ENCODE results near the gene PTGR1.
A peak's percentile ranks its signal among the peaks of the same experiment; 100 is the strongest.

Gene PTGR1

DNA sequence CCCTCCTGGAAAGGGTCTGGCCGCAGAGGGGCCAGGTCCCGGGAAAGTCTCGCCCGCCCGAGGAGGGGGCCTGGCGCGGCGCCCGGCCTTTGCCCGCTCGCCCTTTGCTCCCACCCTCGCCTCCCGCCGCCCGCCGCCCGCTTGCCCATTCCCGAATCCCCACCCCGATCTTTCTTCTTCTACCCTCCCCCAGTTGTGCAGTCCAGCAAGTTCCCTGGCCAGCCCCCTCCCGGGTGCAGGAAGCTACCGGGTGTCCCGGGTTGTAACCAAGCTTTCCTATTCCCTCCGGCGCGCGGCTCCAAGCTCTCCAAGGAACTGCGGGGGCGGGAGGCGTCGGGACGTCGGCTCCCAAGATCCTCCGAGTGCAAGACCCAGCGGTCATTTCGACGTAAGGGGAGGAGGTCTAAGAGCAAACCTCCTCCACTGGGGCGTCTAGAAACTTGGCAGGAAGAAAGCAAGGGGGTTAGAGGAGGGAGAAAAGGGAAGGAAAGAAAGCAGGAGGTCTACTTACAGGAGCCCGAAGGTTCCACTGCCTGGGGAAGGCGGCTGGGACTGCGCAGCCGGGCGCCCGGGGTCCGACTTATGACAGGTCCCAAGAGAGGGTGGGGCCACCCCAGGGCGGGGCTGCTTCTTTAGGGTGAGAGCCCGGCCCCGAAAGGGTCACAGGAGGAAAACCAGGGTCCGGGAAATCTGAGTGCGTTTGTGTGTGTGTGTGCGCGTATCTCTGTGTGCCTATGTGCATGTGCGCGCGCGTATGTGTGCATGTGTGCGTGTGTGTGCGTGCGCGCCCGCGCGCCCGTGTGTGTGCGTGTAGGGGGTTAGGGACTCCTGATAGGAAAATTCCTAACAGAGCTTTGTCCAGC, at the start of gene PTGR1:
Gene PTGR1, minus strand, starts transcription at position 556 of the 863 bp plus-strand sequence. CDS start 2,225 bp downstream, outside the sequence.
- Histone ChIP-seq H3K9ac (no peak within 1 kb of the TSS), H3K36me3 (no peaks in the 10 kb centered on the region), H4K20me1 (no peaks in the 10 kb centered on the region), H3K27me3 (peaks cover 46% of the 10 kb centered on the region), H3K9me3 (peaks cover 47% of the 10 kb centered on the region), H3K4me3 (peak within 1 kb of the TSS; percentile 56), H3K4me1 (peaks cover 12% of the 10 kb centered on the region), H3K27ac (no peak within 1 kb of the TSS), H3K4me2 (peak within 1 kb of the TSS; percentile 72)
- TF ChIP-seq Cebpa-rat (IDR thresholded peaks at IDR 0.05) = no peak

DNA sequence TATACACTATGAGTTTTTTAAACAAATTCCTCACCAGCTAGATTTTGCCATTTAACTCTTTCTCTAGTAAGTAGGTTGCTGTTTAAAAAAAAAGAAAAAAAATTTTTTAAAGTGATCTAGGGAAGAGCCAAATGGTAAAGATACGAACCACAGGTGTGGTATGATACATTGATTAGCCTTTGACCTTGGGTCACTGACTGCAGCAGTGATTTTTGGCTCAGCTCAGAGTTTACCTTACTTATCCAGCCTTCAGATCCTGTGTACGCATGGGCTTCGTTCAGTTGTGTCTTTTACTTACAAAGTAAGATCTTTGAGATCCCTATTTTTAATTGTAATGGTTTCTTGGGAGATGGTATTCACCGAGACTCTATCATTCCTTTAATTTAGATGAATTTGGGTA, 49.6 kb upstream of the PTGR1 start:
- H3K36me3 ChIP-seq = peaks cover 82% of the 10 kb centered on the region

DNA sequence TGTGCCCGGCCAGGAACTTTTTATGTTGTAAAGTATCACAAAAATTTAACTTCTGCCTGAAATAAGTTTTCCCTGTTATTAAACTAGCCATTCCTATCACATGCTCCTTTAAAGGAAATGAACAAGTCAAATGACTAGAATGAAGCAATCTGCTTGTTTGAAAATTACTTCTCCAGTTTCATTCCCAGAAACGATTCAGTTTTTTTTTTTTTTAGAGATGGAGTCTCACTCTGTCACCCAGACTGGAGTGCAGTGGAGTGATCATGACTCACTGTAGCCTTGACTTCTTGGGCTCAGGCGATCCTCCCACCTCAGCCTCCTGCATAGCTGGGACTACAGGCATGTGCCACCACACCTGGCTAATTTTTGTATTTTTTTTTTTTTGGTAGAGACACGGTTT, 48.6 kb upstream of the PTGR1 start:
- Histone ChIP-seq H3K27me3 (no peaks in the 10 kb centered on the region), H3K4me1 (no peaks in the 10 kb centered on the region), H3K4me3 (no peak overlapping the region), H3K36me3 (peaks cover 85% of the 10 kb centered on the region), H3K27ac (no peak overlapping the region), H3K9me3 (no peaks in the 10 kb centered on the region), H4K20me1 (peaks cover 6% of the 10 kb centered on the region; the same call in 1 of the 2 replicates), H3K4me2 (no peak overlapping the region), H3K9ac (no peak overlapping the region)
- no peak for TF ChIP-seq Cebpa-rat (IDR thresholded peaks at IDR 0.05)

More for the DNA sequence above, 49.6 kb upstream of the PTGR1 start:
- H3K4me1 ChIP-seq = no peaks in the 10 kb centered on the region
- no peak overlapping the region for H3K4me2 ChIP-seq
- H4K20me1 ChIP-seq = no peaks in the 10 kb centered on the region; the same call in 1 of the 2 replicates
- H3K9me3 ChIP-seq = no peaks in the 10 kb centered on the region
- TF ChIP-seq Cebpa-rat (IDR thresholded peaks at IDR 0.05) = no peak
- H3K4me3 ChIP-seq = no peak overlapping the region
- no peaks in the 10 kb centered on the region for H3K27me3 ChIP-seq
- H3K27ac ChIP-seq = no peak overlapping the region
- no peak overlapping the region for H3K9ac ChIP-seq

DNA sequence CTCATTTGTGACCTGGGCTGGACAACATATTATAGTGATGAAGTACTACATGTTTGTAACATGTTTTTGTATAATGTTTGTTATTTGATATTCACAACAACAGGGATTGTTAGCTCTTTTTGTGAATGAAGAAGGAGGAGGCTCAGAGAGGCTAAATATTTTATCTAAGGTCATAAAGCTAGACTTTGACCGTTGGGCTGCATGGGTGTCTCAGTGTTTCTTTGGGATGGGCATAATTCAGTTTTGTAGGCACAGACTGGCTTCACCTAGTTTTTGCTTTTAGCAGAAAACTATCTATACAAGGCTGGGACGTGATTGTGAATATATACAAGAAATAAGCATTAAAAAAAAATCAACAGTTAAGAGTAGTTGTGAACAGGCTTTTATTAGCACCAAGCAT, 47.0 kb upstream of the PTGR1 start:
- no peak overlapping the region for H3K4me2 ChIP-seq
- H3K27me3 ChIP-seq = no peaks in the 10 kb centered on the region
- no peak overlapping the region for H3K9ac ChIP-seq
- H3K4me3 ChIP-seq = no peak overlapping the region
- H3K27ac ChIP-seq = no peak overlapping the region
- no peaks in the 10 kb centered on the region for H3K9me3 ChIP-seq
- no peak for TF ChIP-seq Cebpa-rat (IDR thresholded peaks at IDR 0.05)
- peaks cover 12% of the 10 kb centered on the region; the same call in 1 of the 2 replicates for H4K20me1 ChIP-seq
- H3K4me1 ChIP-seq = no peaks in the 10 kb centered on the region
- H3K36me3 ChIP-seq = peaks cover 85% of the 10 kb centered on the region

DNA sequence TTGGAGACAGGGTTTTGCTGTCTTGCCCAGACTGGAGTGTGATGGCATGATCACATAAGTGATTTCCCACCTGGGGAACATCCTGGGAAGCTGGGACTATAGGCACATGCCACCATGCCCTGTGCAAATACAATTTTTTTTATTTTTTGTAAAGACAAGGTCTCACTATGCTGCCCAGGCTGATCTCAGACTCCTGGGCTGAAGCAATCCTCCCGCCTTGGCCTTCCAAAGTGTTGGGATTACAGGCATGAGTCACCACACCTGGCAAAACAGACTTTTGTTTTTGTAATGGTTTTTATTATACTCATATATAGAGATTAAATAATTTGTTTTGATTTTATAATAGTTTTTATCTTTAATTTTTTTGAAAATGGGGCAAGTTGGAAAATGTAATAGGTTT, 46.4 kb upstream of the PTGR1 start:
- peaks cover 81% of the 10 kb centered on the region for H3K36me3 ChIP-seq
- TF ChIP-seq Cebpa-rat (IDR thresholded peaks at IDR 0.05) = no peak
- no peak overlapping the region for H3K4me3 ChIP-seq
- H3K27ac ChIP-seq = no peak overlapping the region
- no peak overlapping the region for H3K4me2 ChIP-seq
- no peak overlapping the region for H3K9ac ChIP-seq
- H3K27me3 ChIP-seq = no peaks in the 10 kb centered on the region
- no peaks in the 10 kb centered on the region; the same call in 1 of the 2 replicates for H3K9me3 ChIP-seq
- peaks cover 12% of the 10 kb centered on the region; the same call in 1 of the 2 replicates for H4K20me1 ChIP-seq
- no peaks in the 10 kb centered on the region for H3K4me1 ChIP-seq

DNA sequence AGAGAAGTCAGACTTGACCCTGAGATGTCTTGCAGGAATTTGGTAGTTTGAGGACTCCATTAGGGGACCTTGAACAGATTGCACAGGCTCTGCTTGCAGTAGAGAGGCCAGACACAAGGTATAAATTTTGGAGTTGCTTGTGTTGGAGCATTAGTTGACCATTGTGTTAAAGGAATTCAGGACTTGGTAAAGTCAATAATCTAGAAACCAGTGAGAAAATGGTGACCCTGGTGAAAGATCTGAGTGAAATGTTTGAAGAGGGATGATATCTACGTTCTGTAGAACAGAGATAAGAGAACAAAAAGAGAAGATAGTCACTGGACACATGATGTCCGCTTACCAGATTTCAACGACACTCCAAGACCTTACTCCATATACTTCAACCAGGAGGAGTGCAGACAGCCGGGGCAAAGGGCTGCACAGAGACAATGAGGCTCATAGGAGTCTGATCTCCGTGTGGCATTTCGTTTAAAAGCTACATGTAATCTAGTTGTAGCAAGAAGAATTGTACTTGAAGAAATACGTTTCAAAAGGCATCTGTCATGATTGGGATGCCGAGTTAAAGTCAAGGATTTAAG, 44.8 kb upstream of the PTGR1 start:
- Histone ChIP-seq H3K9me3 (peaks cover 6% of the 10 kb centered on the region; the same call in 1 of the 2 replicates), H3K36me3 (peaks cover 66% of the 10 kb centered on the region), H3K4me1 (no peaks in the 10 kb centered on the region), H3K27ac (no peak overlapping the region), H3K4me2 (no peak overlapping the region), H3K4me3 (no peak overlapping the region), H3K9ac (no peak overlapping the region), H4K20me1 (peaks cover 12% of the 10 kb centered on the region; the same call in 1 of the 2 replicates), H3K27me3 (no peaks in the 10 kb centered on the region)
- no peak for TF ChIP-seq Cebpa-rat (IDR thresholded peaks at IDR 0.05)

DNA sequence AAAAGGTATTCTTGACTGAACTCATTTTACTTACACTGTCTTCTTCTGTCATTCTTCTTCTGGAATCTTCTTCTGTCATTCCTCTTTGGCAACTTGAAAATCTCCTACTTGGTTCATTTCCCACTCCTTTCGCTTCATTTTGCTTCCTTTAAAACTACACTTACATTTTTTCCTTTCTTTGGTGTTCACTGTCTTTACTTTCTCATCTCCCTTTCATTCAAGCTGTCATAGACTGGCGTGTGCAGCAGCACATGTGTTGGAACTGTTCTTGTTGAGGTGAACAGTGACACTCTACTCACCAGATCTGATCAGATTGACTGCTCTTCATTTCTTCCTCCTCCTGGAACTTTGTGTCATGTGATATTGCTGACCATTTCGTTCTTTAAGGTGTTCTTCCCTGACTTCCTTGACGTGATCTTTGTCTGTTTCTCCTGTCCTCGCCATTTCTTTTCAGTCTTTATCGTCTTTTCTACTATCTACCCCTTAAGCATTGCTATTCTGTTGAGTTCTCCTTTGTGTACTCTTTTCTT, 38.0 kb upstream of the PTGR1 start:
- Histone ChIP-seq H3K4me3 (no peak overlapping the region), H3K36me3 (peaks cover 5% of the 10 kb centered on the region; the same call in 1 of the 2 replicates), H4K20me1 (peaks cover 60% of the 10 kb centered on the region), H3K27ac (no peak overlapping the region), H3K27me3 (no peaks in the 10 kb centered on the region), H3K4me2 (no peak overlapping the region), H3K9me3 (peaks cover 7% of the 10 kb centered on the region; the same call in 1 of the 2 replicates), H3K4me1 (peaks cover 12% of the 10 kb centered on the region), H3K9ac (no peak overlapping the region)
- TF ChIP-seq Cebpa-rat (IDR thresholded peaks at IDR 0.05) = no peak

DNA sequence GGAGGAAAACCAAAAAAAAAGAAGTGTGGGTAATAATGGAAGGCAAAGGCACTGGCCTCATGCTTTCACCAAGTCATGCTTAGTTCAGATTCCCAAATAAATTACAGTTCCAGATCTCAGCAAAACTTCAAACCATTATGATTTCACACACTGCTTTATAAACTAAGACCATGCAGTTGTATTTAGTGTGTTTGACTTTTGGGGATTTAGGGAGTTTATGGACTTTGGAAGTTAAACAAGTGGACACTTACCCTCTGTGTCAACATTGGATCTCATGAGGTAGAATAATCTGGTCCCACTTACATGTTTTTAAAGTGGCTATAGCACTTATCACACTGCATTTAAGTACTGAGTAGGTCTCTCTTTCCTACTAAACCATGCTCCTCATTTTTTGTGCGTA, 35.4 kb upstream of the PTGR1 start:
- Histone ChIP-seq H3K9ac (no peak overlapping the region), H3K27me3 (no peaks in the 10 kb centered on the region), H3K27ac (no peak overlapping the region), H3K36me3 (peaks cover 4% of the 10 kb centered on the region; the same call in 1 of the 2 replicates), H3K4me1 (peaks cover 22% of the 10 kb centered on the region), H3K4me2 (no peak overlapping the region), H3K4me3 (no peak overlapping the region), H3K9me3 (peaks cover 7% of the 10 kb centered on the region; the same call in 1 of the 2 replicates), H4K20me1 (peaks cover 65% of the 10 kb centered on the region)
- TF ChIP-seq Cebpa-rat (IDR thresholded peaks at IDR 0.05) = no peak

DNA sequence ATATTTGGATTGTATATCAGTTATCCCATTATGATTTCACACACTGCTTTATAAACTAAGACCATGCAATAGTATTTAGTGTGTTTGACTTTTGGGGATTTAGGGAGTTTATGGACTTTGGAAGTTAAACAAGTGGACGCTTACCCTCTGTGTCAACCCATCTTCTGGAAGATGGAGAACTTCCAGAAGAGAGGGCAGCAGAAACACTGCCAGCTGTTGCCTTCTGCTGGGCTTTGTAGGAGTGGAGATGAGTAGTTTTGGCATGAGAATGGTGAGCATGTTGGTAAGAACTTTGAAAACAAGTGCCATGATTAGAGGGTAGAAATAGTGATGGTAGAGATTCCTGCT, 33.9 kb upstream of the PTGR1 start:
- Histone ChIP-seq H3K4me3 (no peak overlapping the region), H3K9ac (no peak overlapping the region), H3K36me3 (peaks cover 4% of the 10 kb centered on the region; the same call in 1 of the 2 replicates)

More for the DNA sequence above, 33.9 kb upstream of the PTGR1 start:
- Histone ChIP-seq H3K27ac (no peak overlapping the region), H3K4me2 (peak overlapping the region; percentile 83), H3K4me1 (peaks cover 22% of the 10 kb centered on the region), H4K20me1 (peaks cover 64% of the 10 kb centered on the region), H3K27me3 (no peaks in the 10 kb centered on the region), H3K9me3 (no peaks in the 10 kb centered on the region; the same call in 1 of the 2 replicates)
- TF ChIP-seq Cebpa-rat (IDR thresholded peaks at IDR 0.05) = no peak

Data from BLaER1 (cell line).